Heart right ventricle (tissue), 16 donors: Measurements from ENCODE around the gene NOTUM. TPM values are rescaled to one million over a fixed set of nuclear protein-coding genes. Genes with fewer than 3 reads are reported as not detected.

Experiments
- ATAC-seq, 8 donors: fragments of 200-7000 bp; cut with Tn5 transposase; one replicate each; pipeline ENCODE4 v1.9.1; 2020; ENCODE audit warnings: mild to moderate bottlenecking in 8 of 8, moderate library complexity in 8 of 8, moderate number of reproducible peaks in 1 of 8
- DNase-seq, 2 donors: peaks; one replicate each; pipeline ENCODE4 v3.0.0-alpha.2; 2020
- H3K27ac ChIP-seq, 10 donors: fragments of 200-600 bp; sonication (generic) in 2 of 10; one replicate each; pipeline versions ENCODE4 v1.5.0 to v1.8.0; 2020 to 2022; ENCODE audit warnings: mild to moderate bottlenecking in 3 of 10
- H3K27me3 ChIP-seq, 7 donors: fragments of 200-600 bp; one replicate each; pipeline ENCODE4 v1.8.0; 2021 to 2022; ENCODE audit warnings: mild to moderate bottlenecking in 2 of 7
- H3K36me3 ChIP-seq, 9 donors: fragments of 200-600 bp; sonication (generic) in 1 of 9; one replicate each; pipeline versions ENCODE4 v1.5.0 to v1.8.0; 2020 to 2022; ENCODE audit warnings: mild to moderate bottlenecking in 2 of 9
- H3K4me1 ChIP-seq, 9 donors: fragments of 200-600 bp; sonication (generic) in 1 of 9; one replicate each; pipeline versions ENCODE4 v1.5.0 to v1.8.0; 2020 to 2022; ENCODE audit warnings: mild to moderate bottlenecking in 4 of 9
- H3K4me3 ChIP-seq, 10 donors: fragments of 200-600 bp; sonication (generic) in 2 of 10; one replicate each; pipeline versions ENCODE4 v1.5.0 to v1.8.0; 2020 to 2022; ENCODE audit warnings: mild to moderate bottlenecking in 7 of 10, moderate library complexity in 2 of 10
- H3K9me3 ChIP-seq, 11 donors: fragments of 200-600 bp in 10 of 11; sonication (generic) in 2 of 11; one replicate each; pipeline versions ENCODE4 v1.5.0 to v1.8.0; 2013 to 2022; ENCODE audit warnings: mild to moderate bottlenecking in 2 of 11, control low read depth in 1 of 11, moderate library complexity in 1 of 11
- WGBS, 2 donors: extraction: QIAGEN DNeasy Blood & Tissue Kit; methylation state at CpG; one replicate each; pipeline ENCODE4 v1.1.7; 2013; ENCODE audit warnings: inconsistent platforms in 1 of 2; 5-methylcytosine and 5-hydroxymethylcytosine counted together
- intact Hi-C, 10 donors: fragments of 100-400 bp; cut with DNase I; formaldehyde crosslinking; loops; one replicate each; pipeline versions ENCODE4 v1.11.1 to v1.14.2; 2022
- polyA plus RNA-seq, 2 donors: library from polyadenylated mRNA; stranded (reverse); fragments of 200-250 nt; gene quantifications; one replicate each; pipeline ENCODE4 v1.2.3, GENCODE V29; 2013
- total RNA-seq, 10 donors: library from RNA; stranded (reverse); fragmentation: NEBNext Ultra II Directional in 3 of 10; extraction: Animal tissue kit (Norgen Biotek cat#: 25700) in 3 of 10; gene quantifications; one replicate each; pipeline versions ENCODE4 v1.2.1 to v1.2.4, GENCODE V29; 2021 to 2023
- TF ChIP-seq, protein P1 (sequence below), 9 donors: fragments of 200-600 bp; sonication (generic) in 2 of 9; IDR thresholded peaks; one replicate each; pipeline versions ENCODE4 v1.5.0 to v1.8.0; 2021 to 2022; ENCODE audit warnings: antibody characterized with exemption in 9 of 9, mild to moderate bottlenecking in 5 of 9, moderate library complexity in 1 of 9
- donor health status: Arrhythmogenic right ventricular cardiomyopathy.
- donor health status: ischemic (EF 13 %, LVEDD 7.1; RV severe dilation, severe dysfunction).
- donor health status: healthy with polysubstance abuse.
- donor health status: DM: no; HTN: yes; CAD: no.
- donor health status: DM: no; HTN: no; CAD: no.
- donor health status: ischemic (EF 25% LVEDD 6.9; RV normal size, moderate dysfunction).
- donor health status: ischemic (EF 25% LVEDD 5.7; RV mildly dilated, moderate dysfunction).
- donor health status: healthy.
- donor health status: DM: yes; HTN: yes; CAD: no.
- donor health status: Ischemic cardiomyopathy.
- donor health status: ischemic (EF 35%, LVEDD 5.7; RV mildly dilated, moderate dysfunction).
- donor health status: nonischemic (EF 11% LVEDD 7.7; RV severe dilation, severe dysfunction).
- donor health status: DM: yes; HTN: yes; CAD: no.
- donor health status: PGD.
- donor health status: ischemic (EF 29% LVEDD 5.4; RV normal size, mild dysfunction).
- donor health status: nonischemic (EF 23%, LVEDD 6.1; RV moderate dilation, normal function).

The NOTUM gene
- total and polyA plus RNA-seq, 12 donors, result 0.22 to 1.5 (median 0.65) TPM; not detected in 5

DNA sequence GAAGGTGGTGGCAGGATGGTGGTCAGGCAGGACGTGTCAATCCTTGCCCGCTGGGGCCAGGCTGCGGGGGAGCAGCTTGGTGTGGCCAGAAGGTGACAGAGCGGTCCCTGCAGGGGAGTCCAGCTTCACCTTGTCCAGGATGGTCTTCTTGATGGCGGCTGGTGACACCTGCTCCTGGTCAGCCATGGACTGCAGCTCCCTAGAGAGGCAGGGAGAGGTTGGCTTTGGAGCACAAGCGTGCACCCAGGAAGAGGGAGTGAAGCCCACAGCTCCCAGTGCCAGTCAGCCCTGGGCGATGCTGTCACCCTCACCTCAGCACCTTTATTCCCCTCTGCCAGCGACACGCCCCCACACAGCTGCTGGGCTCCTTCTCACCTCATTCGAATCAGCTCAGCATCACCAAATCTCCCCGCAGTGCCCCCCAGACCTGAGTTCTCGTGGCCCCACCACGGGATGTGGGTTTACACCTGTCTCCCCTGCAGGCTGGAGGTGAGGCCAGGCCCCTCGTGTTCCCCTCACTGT lies 27.7 kb downstream of the NOTUM start:
- 89 to 92% methylated on average over 14 of the region's 14 CpGs for WGBS, 2 donors
- no peak for ATAC-seq
- DNase-seq, result no peak
- Histone ChIP-seq H3K4me3 (no peak overlapping the region), H3K36me3 (no peaks in the 10 kb centered on the region), H3K27ac (no peak overlapping the region), H3K4me1 (peaks cover 9 to 23% (median 18%) of the 10 kb centered on the region in 9 donors), H3K9me3 (no peaks in the 10 kb centered on the region), H3K27me3 (peaks cover 0 to 37% (median 4%) of the 10 kb centered on the region in 7 donors)
- TF ChIP-seq, protein P1, sequence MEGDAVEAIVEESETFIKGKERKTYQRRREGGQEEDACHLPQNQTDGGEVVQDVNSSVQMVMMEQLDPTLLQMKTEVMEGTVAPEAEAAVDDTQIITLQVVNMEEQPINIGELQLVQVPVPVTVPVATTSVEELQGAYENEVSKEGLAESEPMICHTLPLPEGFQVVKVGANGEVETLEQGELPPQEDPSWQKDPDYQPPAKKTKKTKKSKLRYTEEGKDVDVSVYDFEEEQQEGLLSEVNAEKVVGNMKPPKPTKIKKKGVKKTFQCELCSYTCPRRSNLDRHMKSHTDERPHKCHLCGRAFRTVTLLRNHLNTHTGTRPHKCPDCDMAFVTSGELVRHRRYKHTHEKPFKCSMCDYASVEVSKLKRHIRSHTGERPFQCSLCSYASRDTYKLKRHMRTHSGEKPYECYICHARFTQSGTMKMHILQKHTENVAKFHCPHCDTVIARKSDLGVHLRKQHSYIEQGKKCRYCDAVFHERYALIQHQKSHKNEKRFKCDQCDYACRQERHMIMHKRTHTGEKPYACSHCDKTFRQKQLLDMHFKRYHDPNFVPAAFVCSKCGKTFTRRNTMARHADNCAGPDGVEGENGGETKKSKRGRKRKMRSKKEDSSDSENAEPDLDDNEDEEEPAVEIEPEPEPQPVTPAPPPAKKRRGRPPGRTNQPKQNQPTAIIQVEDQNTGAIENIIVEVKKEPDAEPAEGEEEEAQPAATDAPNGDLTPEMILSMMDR (IDR thresholded peaks at IDR 0.05), result no peak
- intact Hi-C loops, result no loop called here

DNA sequence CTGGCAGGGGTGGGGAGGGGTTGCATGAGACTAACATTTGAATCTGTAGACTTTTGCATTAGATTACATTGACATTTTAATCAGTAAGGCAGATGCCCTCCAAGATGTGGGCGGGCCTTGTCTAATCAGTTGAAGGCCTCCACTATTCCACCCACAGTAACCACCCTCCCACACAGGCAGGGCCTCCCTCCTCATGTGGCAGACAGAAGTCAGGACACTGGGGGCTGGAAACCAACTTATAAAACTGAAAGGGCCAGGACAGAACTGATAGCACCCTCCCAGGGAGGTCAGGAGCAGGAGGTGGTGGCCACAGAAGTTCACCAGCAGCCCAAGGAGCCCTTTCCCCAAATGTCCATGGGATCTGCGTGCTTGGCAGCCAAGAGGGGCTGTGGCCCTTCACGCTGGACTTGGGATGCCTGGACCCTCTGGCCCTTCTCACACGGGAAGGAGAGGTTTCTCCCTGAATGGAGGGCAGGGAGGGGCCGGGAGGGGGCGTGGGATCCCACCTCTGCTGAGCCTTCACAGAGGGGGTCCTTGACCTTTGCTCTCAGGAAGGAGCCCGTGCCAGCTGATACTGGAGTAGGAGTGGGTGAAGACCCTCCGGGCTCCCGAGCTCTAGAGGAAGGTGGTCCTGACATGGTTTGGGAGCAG lies 28.5 kb downstream of the NOTUM start:
- ATAC-seq (no peak), DNase-seq (no peak)
- H3K4me1 ChIP-seq, result peaks cover 7 to 22% (median 17%) of the 10 kb centered on the region in 9 donors
- H3K4me3 ChIP-seq, result no peak overlapping the region
- H3K36me3 ChIP-seq, result no peaks in the 10 kb centered on the region
- intact Hi-C loops, result no loop called here
- no peaks in the 10 kb centered on the region for H3K9me3 ChIP-seq
- H3K27me3 ChIP-seq, result peaks cover 0 to 41% (median 4%) of the 10 kb centered on the region in 7 donors
- no peak overlapping the region for H3K27ac ChIP-seq
- 85 to 94% methylated on average over 9 of the region's 9 CpGs for WGBS, 2 donors
- TF ChIP-seq, protein P1 (IDR thresholded peaks at IDR 0.05), result no peak

DNA sequence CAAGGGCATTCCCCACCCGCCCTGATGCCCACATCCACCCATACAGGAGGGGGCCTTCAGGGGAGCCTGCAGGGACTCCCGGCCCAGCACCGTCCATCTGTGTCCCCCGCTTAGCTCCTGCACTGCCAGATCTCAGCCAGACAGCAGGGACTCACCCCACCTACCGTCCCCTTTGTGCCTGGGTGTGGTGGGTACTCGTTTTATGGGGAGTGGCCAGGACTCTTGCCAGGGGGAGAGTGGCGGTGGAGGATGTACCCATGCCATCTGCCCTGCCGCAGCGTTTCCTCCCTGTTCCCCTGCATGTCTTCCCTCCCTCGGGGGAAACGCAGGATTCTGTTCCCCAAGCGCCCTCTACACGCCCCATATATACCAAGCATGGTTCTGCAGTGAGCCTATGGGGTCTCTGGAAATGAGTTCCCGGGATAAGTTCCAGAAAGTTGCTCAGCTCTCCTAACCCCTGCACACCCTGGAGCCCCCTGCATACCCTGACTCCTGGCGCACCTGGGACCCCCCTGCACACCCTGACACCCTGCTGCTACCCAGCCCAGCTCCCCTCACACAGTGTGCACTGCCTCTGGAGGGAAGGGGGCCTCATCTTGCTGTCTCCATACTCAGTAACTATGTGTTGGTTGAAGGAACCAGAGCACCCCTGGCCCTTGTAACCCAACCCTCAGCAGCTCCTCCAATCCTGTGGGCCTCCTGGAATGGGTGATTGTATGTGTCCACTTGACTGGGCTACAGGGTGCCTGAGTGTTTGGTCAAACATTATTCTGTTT lies 29.2 kb downstream of the NOTUM start:
- no peak for ATAC-seq
- H3K27me3 ChIP-seq, result peaks cover 0 to 40% (median 4%) of the 10 kb centered on the region in 7 donors
- peaks cover 4 to 17% (median 15%) of the 10 kb centered on the region in 9 donors for H3K4me1 ChIP-seq
- no peak for DNase-seq
- 41 to 54% methylated on average over 15 of the region's 15 CpGs for WGBS, 2 donors
- H3K9me3 ChIP-seq, result no peaks in the 10 kb centered on the region
- no peak overlapping the region for H3K27ac ChIP-seq
- H3K36me3 ChIP-seq, result no peaks in the 10 kb centered on the region
- intact Hi-C loops, result no loop called here
- no peak overlapping the region for H3K4me3 ChIP-seq
- TF ChIP-seq, protein P1 (IDR thresholded peaks at IDR 0.05), result no peak

DNA sequence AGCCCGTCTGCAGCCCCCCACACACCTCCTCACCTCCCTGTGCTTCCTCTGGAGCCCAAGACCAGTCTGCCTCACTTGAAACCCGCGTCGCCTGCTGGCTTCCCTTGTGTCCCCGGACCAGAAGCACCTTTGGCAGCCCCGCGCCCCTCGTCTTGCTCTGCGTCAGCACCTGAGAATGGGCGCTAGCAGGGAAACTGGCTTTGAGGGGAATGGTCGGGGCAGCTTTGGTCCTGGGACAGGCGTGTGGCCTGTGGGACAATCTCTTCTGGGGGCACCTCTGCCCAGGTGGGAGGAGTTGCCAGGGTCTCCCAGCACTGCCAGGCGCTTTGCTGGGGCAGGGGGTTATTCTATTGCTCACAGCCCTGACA lies 29.8 kb downstream of the NOTUM start:
- intact Hi-C loops, result no loop called here
- Histone ChIP-seq H3K4me1 (peaks cover 1 to 18% (median 14%) of the 10 kb centered on the region in 9 donors), H3K4me3 (no peak overlapping the region), H3K27ac (no peak overlapping the region), H3K9me3 (no peaks in the 10 kb centered on the region), H3K27me3 (peaks cover 0 to 37% (median 4%) of the 10 kb centered on the region in 7 donors), H3K36me3 (no peaks in the 10 kb centered on the region)
- no peak for DNase-seq
- WGBS, 2 donors, result 67 to 69% methylated on average over 13 of the region's 13 CpGs
- no peak for ATAC-seq
- TF ChIP-seq, protein P1 (IDR thresholded peaks at IDR 0.05), result no peak
